Kidney (tissue), 14 donors: ENCODE measurements around the gene SOX1. TPM values are rescaled to one million over a fixed set of nuclear protein-coding genes. Genes with fewer than 3 reads are reported as not detected.

Experiments
- DNase-seq, 5 donors: peaks; one replicate each; pipeline ENCODE4 v3.0.0-alpha.2; 2013 to 2020
- FAIRE-seq: peaks from 2 replicates; lab custom pipeline; 2012; peaks lifted over from hg19 to GRCh38; lab: Jason Lieb, UNC
- H3K27ac ChIP-seq, 2 donors: one replicate each; pipeline ENCODE4 v1.7.0; 2013; ENCODE audit warnings: low read depth in 2 of 2, low read length in 2 of 2, inconsistent platforms in 1 of 2
- H3K27me3 ChIP-seq: one replicate; pipeline ENCODE4 v1.7.1; 2013; ENCODE audit warnings: low read length, inconsistent platforms; ENCODE audit not compliant: control insufficient read depth, insufficient read depth
- H3K36me3 ChIP-seq, 3 donors: one replicate each; pipeline versions ENCODE4 v1.7.0 to v1.7.1; 2013; ENCODE audit warnings: low read length in 3 of 3, control low read depth in 1 of 3, inconsistent platforms in 1 of 3; ENCODE audit not compliant: insufficient read depth in 3 of 3, control insufficient read depth in 2 of 3
- H3K4me1 ChIP-seq, 3 donors: one replicate each; pipeline versions ENCODE4 v1.7.0 to v1.7.1; 2013; ENCODE audit warnings: low read length in 3 of 3, inconsistent platforms in 1 of 3, low read depth in 1 of 3; ENCODE audit not compliant: control insufficient read depth in 2 of 3, insufficient read depth in 2 of 3
- H3K4me3 ChIP-seq, 3 donors: one replicate each; pipeline versions ENCODE4 v1.7.0 to v1.8.1; 2013; ENCODE audit warnings: low read length in 3 of 3, control low read depth in 1 of 3, inconsistent platforms in 1 of 3
- H3K9ac ChIP-seq, 3 donors: one replicate each; pipeline versions ENCODE4 v1.7.0 to v1.7.1; 2013; ENCODE audit warnings: low read length in 3 of 3, control low read depth in 1 of 3, inconsistent platforms in 1 of 3
- H3K9me3 ChIP-seq, 3 donors: one replicate each; pipeline versions ENCODE4 v1.7.0 to v1.7.1; 2013; ENCODE audit warnings: low read length in 3 of 3, control low read depth in 1 of 3, inconsistent platforms in 1 of 3; ENCODE audit not compliant: control insufficient read depth in 2 of 3, insufficient read depth in 1 of 3
- intact Hi-C: fragments of 100-400 bp; cut with DNase I; formaldehyde crosslinking; loops from one replicate; pipeline ENCODE4 v1.11.1; 2022
- polyA plus RNA-seq: library from polyadenylated mRNA; stranded (reverse); fragments of 350-450 nt; fragmentation: Illumina TruSeq; extraction: RNeasy Lipid Tissue Mini Kit (QIAGEN cat#74804); gene quantifications from one replicate; pipeline ENCODE4 v1.2.3, GENCODE V29; 2014; ENCODE audit warnings: low read depth, low replicate concordance; ENCODE audit not compliant: insufficient read depth
- total RNA-seq: library from RNA; stranded (reverse); fragmentation: NEBNext Ultra II Directional; extraction: Animal tissue kit (Norgen Biotek cat#: 25700); gene quantifications from one replicate; pipeline ENCODE4 v1.2.1, GENCODE V29; 2021
- TF ChIP-seq, protein P1 (sequence below): IDR thresholded peaks from 3 replicates; pipeline ENCODE4 v1.5.1; 2012; ENCODE audit warnings: mild to moderate bottlenecking, moderate library complexity, borderline replicate concordance; ENCODE audit not compliant: insufficient read depth; ENCODE audit errors: extremely low read depth
- donor health status: control.
- donor health status: control.
- donor health status: control.
- donor health status: control.
- donor health status: control.
- donor health status: DM: yes; HTN: yes; CAD: no.
- donor health status: Normal renal cell carcinoma (clear cell type).

Gene SOX1
- total and polyA plus RNA-seq, 2 donors from 2014 or later: not detected

- no peak for FAIRE-seq
- Histone ChIP-seq H3K9me3 (no peaks in the 10 kb centered on the region), H3K27ac (no peak overlapping the region), H3K9ac (no peak overlapping the region), H3K4me3 (no peak overlapping the region), H3K4me1 (no peaks in the 10 kb centered on the region), H3K27me3 (peaks cover 66% of the 10 kb centered on the region), H3K36me3 (no peaks in the 10 kb centered on the region)
- intact Hi-C loops: no loop called here
- DNase-seq: no peak
- TF ChIP-seq, protein P1, sequence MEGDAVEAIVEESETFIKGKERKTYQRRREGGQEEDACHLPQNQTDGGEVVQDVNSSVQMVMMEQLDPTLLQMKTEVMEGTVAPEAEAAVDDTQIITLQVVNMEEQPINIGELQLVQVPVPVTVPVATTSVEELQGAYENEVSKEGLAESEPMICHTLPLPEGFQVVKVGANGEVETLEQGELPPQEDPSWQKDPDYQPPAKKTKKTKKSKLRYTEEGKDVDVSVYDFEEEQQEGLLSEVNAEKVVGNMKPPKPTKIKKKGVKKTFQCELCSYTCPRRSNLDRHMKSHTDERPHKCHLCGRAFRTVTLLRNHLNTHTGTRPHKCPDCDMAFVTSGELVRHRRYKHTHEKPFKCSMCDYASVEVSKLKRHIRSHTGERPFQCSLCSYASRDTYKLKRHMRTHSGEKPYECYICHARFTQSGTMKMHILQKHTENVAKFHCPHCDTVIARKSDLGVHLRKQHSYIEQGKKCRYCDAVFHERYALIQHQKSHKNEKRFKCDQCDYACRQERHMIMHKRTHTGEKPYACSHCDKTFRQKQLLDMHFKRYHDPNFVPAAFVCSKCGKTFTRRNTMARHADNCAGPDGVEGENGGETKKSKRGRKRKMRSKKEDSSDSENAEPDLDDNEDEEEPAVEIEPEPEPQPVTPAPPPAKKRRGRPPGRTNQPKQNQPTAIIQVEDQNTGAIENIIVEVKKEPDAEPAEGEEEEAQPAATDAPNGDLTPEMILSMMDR: no peak
Observed at GRCh38 chr13:112055036-112055914, 11.7 kb upstream of the SOX1 start.

GRCh38 chr13:112055915-112056269 is 11.1 kb upstream of the SOX1 start:
- H3K4me3 ChIP-seq: no peak overlapping the region
- peaks cover 69% of the 10 kb centered on the region for H3K27me3 ChIP-seq
- no peak overlapping the region for H3K27ac ChIP-seq
- DNase-seq (no peak), FAIRE-seq (no peak)
- TF ChIP-seq, protein P1: no peak
- no peaks in the 10 kb centered on the region for H3K4me1 ChIP-seq
- H3K9me3 ChIP-seq: no peaks in the 10 kb centered on the region
- no peaks in the 10 kb centered on the region for H3K36me3 ChIP-seq
- H3K9ac ChIP-seq: no peak overlapping the region
- intact Hi-C loops: no loop called here

DNA sequence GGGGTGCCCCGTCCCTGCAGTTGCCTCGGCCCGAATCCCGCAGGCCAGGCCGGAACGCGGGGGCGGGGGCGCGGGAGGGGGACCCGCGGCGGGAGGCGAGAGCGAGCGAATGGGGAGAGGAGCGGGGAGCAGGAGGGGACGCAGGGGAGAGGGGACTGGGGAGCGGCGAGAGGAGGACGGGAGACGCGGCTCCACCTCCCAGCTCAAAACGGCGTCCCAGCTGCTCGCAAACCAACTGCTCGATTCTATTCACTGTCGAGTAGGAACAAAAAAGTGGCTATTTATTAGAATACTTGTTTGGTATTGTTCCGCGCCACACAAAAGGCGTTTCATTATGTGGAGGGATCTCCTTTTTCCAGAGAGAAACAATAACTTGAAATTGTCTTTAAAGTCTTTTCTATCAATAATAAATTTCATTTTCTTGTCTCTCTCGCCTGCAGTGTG is 10.6 kb upstream of the SOX1 start:
- intact Hi-C loops: no loop called here
- H3K4me1 ChIP-seq: no peaks in the 10 kb centered on the region
- H3K27me3 ChIP-seq: peaks cover 73% of the 10 kb centered on the region
- no peak overlapping the region for H3K4me3 ChIP-seq
- H3K27ac ChIP-seq: no peak overlapping the region
- FAIRE-seq (no peak), DNase-seq (no peak)
- no peaks in the 10 kb centered on the region for H3K36me3 ChIP-seq
- H3K9me3 ChIP-seq: no peaks in the 10 kb centered on the region
- TF ChIP-seq, protein P1: no peak
- H3K9ac ChIP-seq: no peak overlapping the region
